Hepatic stellate cell (primary cell): ENCODE results near the gene ATF7.
"Not testable (repeated sequence)": the region's sequence is repeated elsewhere in the genome, so short reads cannot be mapped to it uniquely, and the experiment has no call there.

Experiments used
- DNase-seq: peaks from one replicate; pipeline ENCODE4 v3.0.0; 2011; ENCODE audit warnings: low spot score

The ATF7 gene

DNA sequence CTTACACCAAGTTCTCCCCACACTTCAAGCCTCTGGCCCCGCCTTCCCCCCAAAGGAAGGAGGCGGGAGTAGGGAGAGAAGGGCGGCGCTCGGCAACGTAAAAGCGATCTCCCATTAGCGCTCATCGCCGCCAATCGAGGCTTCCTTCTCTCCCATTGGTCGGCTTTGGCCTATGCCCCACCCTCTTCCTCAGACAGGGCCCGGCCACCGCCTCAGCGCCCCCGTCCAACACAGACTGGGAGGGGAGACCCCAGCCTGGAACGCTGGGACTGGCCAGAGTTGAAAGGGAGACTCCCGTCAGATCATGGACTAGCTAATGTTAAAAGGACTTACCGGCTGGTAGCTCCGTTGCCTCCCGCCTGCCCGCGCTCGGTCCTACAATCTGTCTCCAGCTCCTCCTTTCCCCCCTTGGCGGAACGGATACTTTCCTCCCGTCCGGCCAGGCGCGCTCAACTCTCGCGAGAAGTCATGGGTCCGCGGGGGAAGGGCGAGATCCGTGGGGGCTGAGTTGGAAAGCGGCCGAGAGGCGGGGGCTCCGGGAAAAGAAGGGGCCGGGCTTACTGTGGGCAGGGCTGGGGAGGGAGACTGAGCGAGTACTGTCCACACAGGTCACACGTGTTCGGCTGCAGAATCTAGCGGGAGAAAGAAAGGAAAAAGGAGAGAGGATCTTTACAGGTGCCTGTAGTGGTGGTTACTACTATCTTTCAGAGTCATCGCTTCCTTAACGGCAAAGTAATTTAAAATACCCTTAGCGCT, at the start of gene ATF7:
ATF7 (minus strand) TSS at position 437 of the 756 bp plus-strand sequence. CDS start 25,382 bp downstream, outside the sequence.
- DNase-seq = peak; percentile 97

DNA sequence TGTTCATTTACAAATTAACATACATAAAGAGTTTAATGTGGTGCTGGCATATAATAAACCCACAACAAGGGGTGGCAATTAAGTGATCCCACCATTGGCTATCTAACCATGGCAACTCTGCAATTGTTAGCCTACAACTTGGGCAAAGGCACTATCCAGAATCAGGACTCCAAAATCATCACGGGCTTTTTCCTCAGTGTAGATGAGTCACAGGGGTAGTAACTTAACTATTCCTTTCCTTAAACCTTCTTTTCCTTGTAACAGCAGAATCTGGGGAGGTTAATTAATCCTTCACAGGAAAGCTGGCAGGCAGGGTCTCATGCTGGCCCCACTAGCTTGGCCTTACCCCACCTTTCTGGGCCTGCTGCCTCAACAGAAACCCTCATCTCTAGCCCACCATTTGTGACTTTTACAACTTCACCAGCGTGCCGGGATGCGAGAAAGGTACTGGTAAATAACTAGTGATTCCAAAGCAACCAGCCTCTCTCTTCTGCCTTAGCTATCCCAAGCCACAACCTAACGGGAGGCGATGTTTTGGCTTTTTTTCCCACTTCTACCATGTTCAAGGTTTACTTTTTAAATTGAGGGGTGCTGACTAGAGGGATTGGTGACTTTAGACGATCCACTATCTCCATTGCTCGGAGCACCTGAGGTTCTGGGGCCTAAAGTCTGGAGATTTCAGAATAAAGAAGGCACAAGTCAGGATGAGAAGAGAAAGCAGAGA, 49.0 kb upstream of the ATF7 start:
- no peak for DNase-seq

- no peak for DNase-seq
Observed at GRCh38 chr12:53670971-53671370, 44.8 kb upstream of the ATF7 start.

- no peak for DNase-seq
Observed at GRCh38 chr12:53670308-53670707, 44.1 kb upstream of the ATF7 start.

DNA sequence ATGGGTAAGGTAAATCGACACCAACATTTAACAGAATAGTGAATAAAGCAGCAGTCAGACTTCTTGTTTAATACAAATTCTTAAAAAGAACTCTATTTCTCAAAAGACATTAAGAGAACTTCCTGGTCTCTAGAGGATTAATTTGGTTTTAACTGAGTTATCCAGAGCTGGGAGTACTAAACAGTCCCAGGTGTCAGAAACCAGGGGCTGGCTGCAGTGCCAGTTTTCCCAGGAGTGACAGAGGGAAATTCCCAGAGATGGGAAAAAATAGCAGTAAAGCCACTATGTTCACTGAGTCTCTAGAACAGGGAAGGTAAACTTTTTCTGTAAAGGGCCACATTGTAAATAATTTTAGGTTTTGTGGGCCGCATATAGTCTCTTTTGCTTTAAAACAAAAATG, 40.9 kb upstream of the ATF7 start:
- DNase-seq = no peak

DNA sequence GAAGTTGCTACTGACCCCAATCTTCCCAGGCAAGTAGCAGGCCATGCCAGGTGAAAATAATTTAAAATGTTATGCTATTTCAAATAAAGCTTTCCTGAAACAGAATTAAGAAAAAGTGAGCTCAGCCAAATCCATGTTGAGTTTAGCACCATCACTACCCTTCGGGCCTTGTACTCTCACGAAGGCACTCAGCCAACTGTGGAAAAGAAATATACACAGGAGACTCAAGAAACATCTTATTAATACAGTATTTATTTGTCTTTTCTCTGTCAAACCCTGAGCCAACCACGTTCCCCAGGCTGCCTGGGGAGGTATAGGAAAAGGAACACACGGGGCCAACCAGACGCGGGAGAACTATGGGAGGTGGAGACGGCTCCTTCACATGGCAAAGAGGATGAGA, 38.8 kb upstream of the ATF7 start:
- no peak for DNase-seq

- DNase-seq = no peak
Observed at GRCh38 chr12:53664191-53664590, 38.0 kb upstream of the ATF7 start.

GRCh38 chr12:53660041-53660440, 33.9 kb upstream of the ATF7 start:
- DNase-seq = no peak

GRCh38 chr12:53659571-53659981, 33.4 kb upstream of the ATF7 start:
- DNase-seq = no peak

DNA sequence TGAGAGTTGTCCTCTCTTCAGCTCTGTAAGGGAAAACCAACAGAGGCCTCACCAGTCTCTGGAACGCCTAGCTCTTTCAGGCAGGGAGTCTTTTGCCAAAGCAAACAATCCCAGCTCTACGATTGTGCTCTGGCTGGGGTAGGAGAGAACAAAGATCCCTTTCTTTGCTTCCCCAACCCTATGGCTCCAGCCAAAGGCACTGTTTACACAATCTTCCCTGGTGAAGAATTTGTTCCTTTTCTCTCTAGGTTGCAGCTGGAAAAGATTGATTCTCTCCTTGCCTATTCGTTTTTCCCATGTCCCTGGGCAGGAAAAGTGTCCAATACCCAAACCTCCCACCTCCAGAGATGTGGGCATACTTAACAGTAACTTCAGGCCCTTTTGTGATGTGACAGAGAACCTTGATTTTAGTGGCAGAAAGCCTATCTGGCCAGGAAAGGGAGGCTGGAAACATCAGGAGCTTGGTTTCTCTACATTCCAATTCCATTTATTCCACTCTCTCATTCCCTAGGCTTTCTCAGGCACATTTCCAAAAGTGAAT, 32.9 kb upstream of the ATF7 start:
- peak; percentile 30 for DNase-seq

DNA sequence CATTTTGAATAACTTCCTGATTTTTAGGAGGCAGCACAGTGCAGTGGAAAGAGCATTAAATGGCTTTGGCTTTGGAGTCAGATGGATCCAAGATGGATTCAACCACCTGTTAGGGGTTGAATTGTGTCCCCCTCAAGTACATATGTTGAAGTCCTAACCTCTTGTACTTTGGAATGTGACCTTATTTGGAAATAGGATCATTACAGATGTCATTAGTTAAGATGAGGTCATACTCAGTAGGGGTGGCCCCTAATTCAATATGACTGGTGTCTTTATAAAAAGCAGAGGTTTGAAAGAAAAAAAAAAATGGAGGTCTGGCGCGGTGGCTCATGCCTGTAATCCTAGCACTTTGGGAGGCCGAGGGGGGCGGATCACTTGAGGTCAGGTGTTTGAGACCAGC, 30.9 kb upstream of the ATF7 start:
- no peak for DNase-seq

GRCh38 chr12:53653595-53653994, 27.4 kb upstream of the ATF7 start:
- no peak for DNase-seq

GRCh38 chr12:53652366-53652765, 26.2 kb upstream of the ATF7 start:
- DNase-seq = no peak

- no peak for DNase-seq
Observed at GRCh38 chr12:53651737-53652136, 25.6 kb upstream of the ATF7 start.

- DNase-seq = not testable (repeated sequence)
Observed at GRCh38 chr12:53646300-53646699, 20.1 kb upstream of the ATF7 start.

DNA sequence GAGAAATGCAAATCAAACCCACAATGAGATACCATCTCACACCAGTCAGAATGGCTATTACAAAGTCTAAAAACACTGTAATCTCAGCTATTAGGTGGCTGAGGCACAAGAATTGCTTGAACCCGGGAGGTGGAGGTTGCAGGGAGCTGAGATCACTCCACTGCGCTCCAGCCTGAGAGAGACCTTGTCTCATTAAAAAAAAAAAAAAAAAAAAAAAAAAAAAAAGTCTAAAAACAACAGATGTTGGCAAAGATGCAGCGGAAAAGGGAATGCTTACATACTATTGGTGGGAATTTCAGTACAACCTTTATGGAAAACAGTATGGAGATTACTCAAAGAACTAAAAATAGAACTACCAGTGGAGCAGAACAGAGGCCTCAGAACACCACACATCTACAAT, 19.0 kb upstream of the ATF7 start:
- DNase-seq = no peak

GRCh38 chr12:53644133-53644532, 18.0 kb upstream of the ATF7 start:
- DNase-seq = no peak

GRCh38 chr12:53643232-53643979, 17.2 kb upstream of the ATF7 start:
- DNase-seq = no peak

GRCh38 chr12:53638057-53638456, 11.9 kb upstream of the ATF7 start:
- DNase-seq = no peak

DNA sequence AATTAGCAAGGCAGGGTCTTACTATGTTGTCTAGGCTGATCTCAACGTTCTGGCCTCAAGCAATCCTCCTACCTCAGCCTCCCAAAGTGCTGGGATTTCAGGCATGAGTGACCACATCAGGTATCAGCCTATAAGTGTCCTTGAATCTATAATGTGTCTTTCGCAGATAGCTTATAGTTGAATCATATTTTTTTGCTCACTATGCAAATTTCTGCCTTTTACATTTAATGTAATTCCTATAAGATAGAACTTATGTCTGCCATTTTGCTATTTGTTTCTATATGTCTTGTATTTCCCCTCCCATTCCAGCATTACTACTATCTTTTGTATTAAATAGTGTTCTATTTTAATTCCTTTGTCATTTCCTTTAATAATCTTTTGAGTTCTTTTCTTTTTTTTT, 10.5 kb upstream of the ATF7 start:
- DNase-seq = no peak

- DNase-seq = not testable (repeated sequence)
Observed at GRCh38 chr12:53635708-53636107, 9.5 kb upstream of the ATF7 start.

- DNase-seq = no peak
Observed at GRCh38 chr12:53631721-53632120, 5.5 kb upstream of the ATF7 start.

DNA sequence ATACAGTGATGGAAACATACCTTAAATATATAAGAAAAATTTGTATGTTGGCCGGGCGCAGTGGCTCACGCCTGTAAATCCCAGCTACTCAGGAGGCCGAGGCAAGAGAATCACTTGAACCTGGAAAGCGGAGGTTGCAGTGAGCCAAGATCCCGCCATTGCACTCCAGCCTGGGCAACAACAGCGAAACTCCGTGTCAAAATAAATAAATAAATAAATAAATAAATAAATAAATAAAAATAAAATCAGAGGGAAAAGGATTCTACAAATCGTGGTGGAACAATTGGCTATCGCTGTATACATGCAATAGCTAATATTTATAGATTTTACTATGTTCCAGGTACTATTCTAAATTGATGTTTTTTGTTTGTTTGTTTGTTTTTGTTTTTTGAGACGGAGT, 1.7 kb upstream of the ATF7 start:
- no peak for DNase-seq
